NCI-H226 (cell line): ENCODE results near the gene DRG2.

ENCODE experiments used
- DNase-seq: peaks from one replicate; pipeline ENCODE4 v3.0.0-alpha.2; 2015

The DRG2 gene

DNA sequence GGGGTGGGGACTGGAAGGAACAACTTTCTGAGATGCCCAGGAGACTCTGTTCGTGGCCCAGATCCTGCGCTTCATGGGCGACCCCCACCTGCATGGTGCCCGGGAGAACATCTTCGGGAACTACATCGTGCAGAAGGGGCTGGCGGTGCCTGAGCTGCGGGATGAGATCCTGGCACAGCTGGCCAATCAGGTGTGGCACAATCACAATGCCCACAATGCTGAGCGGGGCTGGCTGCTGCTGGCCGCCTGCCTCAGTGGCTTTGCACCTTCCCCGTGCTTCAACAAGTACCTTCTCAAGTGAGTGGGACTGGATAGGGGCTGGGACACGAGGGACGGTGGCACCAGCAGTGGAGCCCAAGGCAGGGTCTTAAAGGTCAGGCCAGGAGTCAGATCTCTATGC lies 58.1 kb downstream of the DRG2 start:
- no peak for DNase-seq

DNA sequence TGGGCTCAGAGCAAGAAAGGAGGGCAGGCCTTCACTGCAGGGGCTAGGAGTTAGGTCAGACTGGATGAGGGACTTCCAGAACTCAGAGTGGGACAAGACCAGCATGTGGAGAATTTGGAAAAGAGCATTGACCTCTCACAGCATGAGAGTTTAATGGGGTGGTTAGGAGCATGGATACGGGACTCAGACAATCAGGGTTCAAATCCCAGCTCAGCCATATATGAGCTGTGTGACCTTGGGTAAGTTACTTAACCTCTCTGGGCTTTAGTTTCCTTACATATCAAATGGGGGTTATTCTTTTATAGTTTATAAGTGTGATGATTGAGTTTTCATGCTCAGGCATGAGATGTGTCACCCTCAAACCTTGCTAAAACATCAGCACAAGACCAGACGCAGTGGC lies 58.5 kb downstream of the DRG2 start:
- no peak for DNase-seq

DNA sequence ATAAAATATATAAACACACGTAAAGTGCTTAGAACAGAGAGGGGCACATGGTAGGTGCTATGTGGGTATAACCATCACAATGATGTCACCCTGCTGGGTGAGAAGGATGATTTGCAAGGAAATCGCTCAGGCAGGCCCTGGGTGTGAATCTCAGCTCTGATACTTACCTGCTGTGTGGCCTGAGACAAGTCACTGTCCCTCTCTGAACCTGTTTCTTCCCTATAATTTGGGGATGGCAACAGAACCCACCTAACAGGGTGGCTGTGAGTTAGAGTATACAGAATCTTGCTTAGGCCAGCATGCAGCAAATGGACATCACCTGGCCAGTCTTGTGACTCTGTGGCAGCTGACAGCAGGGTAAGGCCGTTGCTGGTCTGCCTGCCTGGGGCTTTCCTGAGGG lies 59.2 kb downstream of the DRG2 start:
- DNase-seq, result no peak

DNA sequence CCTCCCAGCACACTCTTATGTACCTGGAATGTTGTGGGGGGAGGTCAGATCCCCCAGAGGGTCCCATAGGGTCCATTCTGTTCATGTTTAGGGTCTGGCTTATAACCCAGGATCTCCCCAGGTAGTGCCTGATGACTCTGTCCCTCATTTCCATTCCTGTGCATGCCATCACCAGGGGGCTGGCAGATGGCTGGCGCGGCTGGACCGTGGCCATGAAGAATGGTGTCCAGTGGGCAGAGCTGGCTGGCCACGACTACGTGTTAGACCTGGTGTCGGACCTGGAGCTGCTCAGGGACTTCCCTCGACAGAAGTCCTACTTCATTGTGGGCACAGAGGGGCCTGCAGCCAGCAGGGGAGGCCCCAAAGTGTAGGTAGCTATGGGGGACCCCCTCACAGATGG lies 60.8 kb downstream of the DRG2 start:
- DNase-seq, result no peak

DNA sequence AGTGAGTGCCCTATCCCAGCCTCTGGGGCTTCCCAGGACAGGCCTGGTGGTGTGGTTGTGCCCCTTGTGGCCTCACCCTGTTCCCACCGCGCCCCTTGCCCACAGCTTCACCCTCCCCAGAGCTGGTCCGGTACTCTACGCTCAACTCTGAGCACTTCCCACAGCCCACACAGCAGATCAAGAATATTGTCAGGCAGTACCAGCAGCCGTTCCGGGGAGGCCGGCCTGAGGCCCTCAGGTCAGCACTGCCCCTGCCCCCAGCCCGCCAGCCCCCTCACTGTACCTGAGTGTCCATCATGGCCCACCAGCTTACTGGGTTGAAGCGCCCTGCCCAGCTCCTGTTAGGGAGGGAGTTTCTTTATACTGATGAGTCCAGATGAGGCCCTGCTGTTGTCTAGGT lies 63.5 kb downstream of the DRG2 start:
- no peak for DNase-seq

DNA sequence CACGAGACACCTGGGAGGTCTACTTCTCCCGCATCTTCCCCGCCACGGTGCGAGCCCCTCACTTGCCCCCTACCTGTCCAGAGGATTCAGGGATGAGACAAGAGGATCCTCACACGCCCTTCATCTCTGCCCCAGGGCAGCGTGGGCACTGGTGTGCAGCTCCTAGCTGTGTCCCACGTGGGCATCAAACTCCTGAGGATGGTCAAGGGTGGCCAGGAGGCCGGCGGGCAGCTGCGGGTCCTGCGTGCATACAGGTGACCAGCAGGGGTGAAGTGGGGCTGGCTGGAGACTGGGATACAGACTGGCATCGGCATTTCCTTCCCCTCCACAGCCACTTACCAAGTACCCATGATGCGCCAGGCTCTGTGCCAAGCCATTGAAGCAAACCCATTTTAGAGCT lies 67.4 kb downstream of the DRG2 start:
- no peak for DNase-seq

DNA sequence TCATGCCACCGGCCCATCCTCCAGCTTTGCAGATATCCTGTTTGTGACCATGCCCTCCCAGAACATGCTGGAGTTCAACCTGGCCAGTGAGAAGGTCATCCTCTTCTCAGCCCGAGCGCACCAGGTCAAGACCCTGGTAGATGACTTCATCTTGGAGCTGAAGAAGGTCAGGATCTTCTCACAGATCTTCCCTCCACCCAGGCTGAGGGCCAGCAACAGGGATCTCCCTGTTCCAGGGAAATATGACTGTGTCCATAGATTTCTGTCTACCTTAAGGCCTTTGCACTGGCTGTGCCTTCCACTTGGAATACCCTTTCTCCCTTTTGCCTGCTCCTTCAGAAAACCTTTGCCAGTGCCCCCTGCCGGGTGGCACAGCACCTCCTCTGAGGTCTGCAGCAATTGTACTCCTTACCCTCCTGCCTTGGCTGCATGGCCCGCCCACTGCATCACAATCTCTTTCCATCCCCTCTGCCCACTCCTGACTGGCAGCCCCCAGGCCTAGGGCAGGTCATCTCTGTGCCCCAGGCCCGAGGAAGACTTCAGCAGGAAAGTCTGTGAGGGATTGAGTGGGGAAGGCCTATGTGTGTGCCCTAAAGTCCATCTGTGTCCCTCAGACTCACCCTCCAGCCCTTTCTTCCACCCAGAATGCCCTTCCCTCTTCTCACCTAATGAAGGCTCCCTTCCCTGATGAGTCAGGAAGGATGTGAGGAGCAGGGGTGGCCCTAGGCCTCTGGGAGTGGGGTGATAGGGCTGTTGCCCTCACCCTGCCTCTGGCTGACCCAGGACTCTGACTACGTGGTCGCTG lies 68.6 kb downstream of the DRG2 start:
- peak; percentile 51 for DNase-seq

DNA sequence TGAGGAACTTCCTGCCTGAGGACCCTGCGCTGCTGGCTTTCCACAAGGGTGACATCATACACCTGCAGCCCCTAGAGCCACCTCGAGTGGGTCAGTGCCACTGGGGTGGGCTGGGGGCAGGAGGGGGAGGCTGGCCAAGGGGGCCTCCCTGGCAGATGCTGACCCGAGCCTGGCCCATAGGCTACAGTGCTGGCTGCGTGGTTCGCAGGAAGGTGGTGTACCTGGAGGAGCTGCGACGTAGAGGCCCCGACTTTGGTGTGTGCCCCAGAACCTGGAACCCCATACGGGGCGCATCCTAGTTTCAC lies 69.2 kb downstream of the DRG2 start:
- DNase-seq, result no peak
